H1 (cell line): ENCODE data around the gene SURF1. TPM values are rescaled to one million over a fixed set of nuclear protein-coding genes. Genes with fewer than 3 reads are reported as not detected.

Experiments
- CTCF ChIA-PET: fragments of 300-600 bp; sonication (Branson Sonifier 250); formaldehyde crosslinking; loops from one replicate; lab custom pipeline; 2021; ENCODE audit not compliant: partially characterized antibody; lab: Charles Lee
- POLR2A ChIA-PET: fragments of 300-600 bp; sonication (Branson Sonifier 250); formaldehyde crosslinking; loops from one replicate; lab custom pipeline; 2021; ENCODE audit warnings: inconsistent platforms; ENCODE audit not compliant: partially characterized antibody; lab: Charles Lee
- DNase-seq, 2 experiments: peaks; one replicate each; pipeline versions ENCODE4 v3.0.0 to v3.0.0-alpha.2; 2010 to 2022; ENCODE audit warnings: low spot score in 2 of 2, low read depth in 1 of 2, mixed read lengths in 1 of 2
- FAIRE-seq: peaks from 2 replicates; lab custom pipeline; 2011; peaks lifted over from hg19 to GRCh38; lab: Jason Lieb, UNC
- H2AFZ ChIP-seq: 2 replicates; pipeline ENCODE4 v1.8.1; 2012; ENCODE audit warnings: low read length, inconsistent platforms
- H2AK5ac ChIP-seq: 2 replicates; pipeline ENCODE4 v1.6.1; 2013; ENCODE audit warnings: low read depth, low read length
- H2BK120ac ChIP-seq: replicated peaks from 2 replicates; pipeline ENCODE3; 2013; ENCODE audit warnings: low read depth, low read length, inconsistent platforms
- H2BK12ac ChIP-seq: 2 replicates; pipeline ENCODE4 v1.6.1; 2013; ENCODE audit warnings: low read depth, low read length
- H2BK15ac ChIP-seq: 2 replicates; pipeline ENCODE4 v1.6.1; 2013; ENCODE audit warnings: low read length
- H2BK20ac ChIP-seq: 2 replicates; pipeline ENCODE4 v1.6.1; 2013; ENCODE audit warnings: low read length
- H2BK5ac ChIP-seq: 2 replicates; pipeline ENCODE4 v1.6.1; 2013; ENCODE audit warnings: low read depth, low read length
- H3K14ac ChIP-seq: 2 replicates; pipeline ENCODE4 v1.6.1; 2013; ENCODE audit warnings: inconsistent platforms; ENCODE audit not compliant: insufficient read length
- H3K18ac ChIP-seq: 2 replicates; pipeline ENCODE4 v1.6.1; 2013; ENCODE audit warnings: low read length; ENCODE audit errors: extremely low read depth
- H3K23ac ChIP-seq: 2 replicates; pipeline ENCODE4 v1.6.1; 2013; ENCODE audit warnings: inconsistent platforms; ENCODE audit not compliant: insufficient read length
- H3K23me2 ChIP-seq: 2 replicates; pipeline ENCODE4 v1.6.1; 2013; ENCODE audit warnings: low read depth, low read length
- H3K27ac ChIP-seq: 2 replicates; pipeline ENCODE4 v1.6.1; 2011; ENCODE audit warnings: low read depth, low read length, inconsistent platforms
- H3K27me3 ChIP-seq, 4 experiments: replicated peaks in 1 of 4; 1 replicate in 1 of 4; 2 replicates in 3 of 4; pipeline versions ENCODE4 v1.6.1 to v1.8.1; 2011 to 2013; ENCODE audit warnings: low read length in 3 of 4, mild to moderate bottlenecking in 3 of 4, inconsistent platforms in 2 of 4, mixed read lengths in 2 of 4, moderate library complexity in 1 of 4; ENCODE audit not compliant: control insufficient read depth in 3 of 4, insufficient read depth in 3 of 4; ENCODE audit errors: extremely low read depth in 1 of 4
- H3K36me3 ChIP-seq, 4 experiments: 2 replicates each; pipeline versions ENCODE4 v1.6.1 to v1.8.1; 2011 to 2013; ENCODE audit warnings: mild to moderate bottlenecking in 4 of 4, low read length in 3 of 4, moderate library complexity in 2 of 4, control low read depth in 1 of 4, inconsistent platforms in 1 of 4; ENCODE audit not compliant: insufficient read depth in 4 of 4, control insufficient read depth in 2 of 4
- H3K4ac ChIP-seq: replicated peaks from 2 replicates; pipeline ENCODE3; 2013; ENCODE audit warnings: low read length, low read depth, mixed read lengths, inconsistent platforms; ENCODE audit not compliant: insufficient read length
- H3K4me1 ChIP-seq, 4 experiments: replicated peaks in 1 of 4; 1 replicate in 1 of 4; 2 replicates in 3 of 4; pipeline versions ENCODE4 v1.6.1 to v1.8.1; 2011 to 2013; ENCODE audit warnings: low read length in 3 of 4, inconsistent platforms in 2 of 4, mixed read lengths in 1 of 4; ENCODE audit not compliant: insufficient read depth in 4 of 4, control insufficient read depth in 3 of 4
- H3K4me2 ChIP-seq, 2 experiments: 2 replicates each; pipeline versions ENCODE4 v1.6.1 to v1.8.1; 2011 to 2013; ENCODE audit warnings: low read depth in 2 of 2, low read length in 2 of 2, control low read depth in 1 of 2, inconsistent platforms in 1 of 2, mild to moderate bottlenecking in 1 of 2; ENCODE audit not compliant: insufficient read depth in 1 of 2
- H3K4me3 ChIP-seq, 4 experiments: fragments of 200-600, 300-600 bp in 1 of 4; sonication (generic), shearing (Covaris generic), sonication (Bioruptor Twin) in 1 of 4; 2 replicates each; pipeline versions ENCODE4 v1.5.1 to v1.8.1; 2011 to 2016; ENCODE audit warnings: low read length in 4 of 4, low read depth in 3 of 4, control low read depth in 2 of 4, inconsistent platforms in 2 of 4, mild to moderate bottlenecking in 2 of 4, mixed read lengths in 1 of 4, moderate library complexity in 1 of 4; ENCODE audit not compliant: insufficient read depth in 2 of 4; ENCODE audit errors: extremely low read depth in 1 of 4
- H3K56ac ChIP-seq: replicated peaks from 2 replicates; pipeline ENCODE3; 2013; ENCODE audit warnings: low read depth, mild to moderate bottlenecking, mixed read lengths, low read length, inconsistent platforms; ENCODE audit not compliant: insufficient read length
- H3K79me1 ChIP-seq: 2 replicates; pipeline ENCODE4 v1.6.1; 2013; ENCODE audit warnings: low read depth, low read length, control low read depth
- H3K79me2 ChIP-seq, 2 experiments: 2 replicates each; pipeline versions ENCODE4 v1.6.1 to v1.8.1; 2012 to 2013; ENCODE audit warnings: low read length in 2 of 2, mild to moderate bottlenecking in 2 of 2, inconsistent platforms in 1 of 2; ENCODE audit not compliant: insufficient read depth in 2 of 2, control insufficient read depth in 1 of 2
- H3K9ac ChIP-seq, 4 experiments: replicated peaks in 1 of 4; 1 replicate in 1 of 4; 2 replicates in 3 of 4; pipeline versions ENCODE4 v1.6.1 to v1.8.1; 2011 to 2013; ENCODE audit warnings: low read depth in 3 of 4, low read length in 3 of 4, control low read depth in 2 of 4, mild to moderate bottlenecking in 2 of 4, moderate library complexity in 2 of 4, inconsistent platforms in 1 of 4; ENCODE audit errors: extremely low read depth in 1 of 4
- H3K9me3 ChIP-seq, 2 experiments: 2 replicates each; pipeline versions ENCODE4 v1.6.1 to v1.8.1; 2012 to 2013; ENCODE audit warnings: mild to moderate bottlenecking in 2 of 2, moderate library complexity in 2 of 2, control low read depth in 1 of 2, inconsistent platforms in 1 of 2, low read depth in 1 of 2, low read length in 1 of 2, mixed read lengths in 1 of 2; ENCODE audit not compliant: insufficient read depth in 2 of 2
- H4K20me1 ChIP-seq, 2 experiments: replicated peaks in 1 of 2; 2 replicates each; pipeline versions ENCODE3 to v1.8.1; 2011 to 2013; ENCODE audit warnings: inconsistent platforms in 2 of 2, low read length in 2 of 2, mild to moderate bottlenecking in 1 of 2; ENCODE audit not compliant: insufficient read depth in 2 of 2, control insufficient read depth in 1 of 2
- H4K5ac ChIP-seq: 2 replicates; pipeline ENCODE4 v1.6.1; 2013; ENCODE audit warnings: low read length, low read depth, mixed read lengths, inconsistent platforms; ENCODE audit not compliant: insufficient read length
- H4K8ac ChIP-seq: 2 replicates; pipeline ENCODE4 v1.8.0; 2013; ENCODE audit warnings: mild to moderate bottlenecking, moderate library complexity, low read length, inconsistent platforms; ENCODE audit not compliant: insufficient read depth; ENCODE audit errors: extremely low read depth
- H4K91ac ChIP-seq: replicated peaks from 2 replicates; pipeline ENCODE3; 2013; ENCODE audit warnings: low read length, mixed read lengths, inconsistent platforms; ENCODE audit not compliant: insufficient read length
- CBX8 ChIP-seq: fragments of 300-800, 300-1000 bp; sonication (generic); IDR thresholded peaks from 2 replicates; pipeline ENCODE4 v1.7.1; 2016; ENCODE audit warnings: low read depth, low read length, borderline replicate concordance
- CHD1 ChIP-seq: IDR thresholded peaks from 2 replicates; pipeline ENCODE4 v1.6.1; 2012; ENCODE audit warnings: low read depth, low read length, improper control_type of control experiment
- CTBP2 ChIP-seq: IDR thresholded peaks from 2 replicates; pipeline ENCODE4 v1.7.0; 2011; ENCODE audit warnings: borderline replicate concordance, mild to moderate bottlenecking, moderate library complexity, mixed read lengths, low read length; ENCODE audit not compliant: insufficient read depth, insufficient read length
- EP300 ChIP-seq, 2 experiments: IDR thresholded peaks; 1 replicate in 1 of 2; 2 replicates in 1 of 2; pipeline ENCODE4 v1.6.1; 2011 to 2012; ENCODE audit warnings: low read depth in 2 of 2, low read length in 2 of 2, mild to moderate bottlenecking in 2 of 2, borderline replicate concordance in 1 of 2, inconsistent platforms in 1 of 2, moderate library complexity in 1 of 2
- GTF2F1 ChIP-seq: IDR thresholded peaks from 2 replicates; pipeline ENCODE4 v1.6.1; 2012; ENCODE audit warnings: low read depth, low read length, improper control_type of control experiment, borderline replicate concordance
- NANOG ChIP-seq: IDR thresholded peaks from 2 replicates; pipeline ENCODE4 v1.6.1; 2011; ENCODE audit warnings: low read length, low read depth, mild to moderate bottlenecking, inconsistent platforms; ENCODE audit not compliant: insufficient read depth, poor library complexity, severe bottlenecking
- RBBP5 ChIP-seq: IDR thresholded peaks from 2 replicates; pipeline ENCODE4 v1.7.1; 2012; ENCODE audit warnings: low read depth, mild to moderate bottlenecking, inconsistent platforms, low read length, moderate library complexity, borderline replicate concordance
- RFX5 ChIP-seq: IDR thresholded peaks from 2 replicates; pipeline ENCODE4 v1.6.1; 2011; ENCODE audit warnings: low read depth, low read length, improper control_type of control experiment, borderline replicate concordance
- SIN3A ChIP-seq, 2 experiments: IDR thresholded peaks in 1 of 2; conservative IDR thresholded peaks in 1 of 2; 2 replicates each; pipeline ENCODE4 v1.6.1; 2011 to 2012; ENCODE audit warnings: low read length in 2 of 2, improper control_type of control experiment in 1 of 2, low read depth in 1 of 2, mild to moderate bottlenecking in 1 of 2
- SIX5 ChIP-seq: IDR thresholded peaks from 2 replicates; pipeline ENCODE4 v1.6.1; 2011; ENCODE audit warnings: mild to moderate bottlenecking, low read depth, low read length
- TAF1 ChIP-seq: IDR thresholded peaks from 2 replicates; pipeline ENCODE4 v1.6.1; 2011; ENCODE audit warnings: mild to moderate bottlenecking, low read depth, low read length
- WGBS, 2 experiments: shearing (Covaris generic) in 1 of 2; methylation state at CpG; one replicate each; pipeline versions ENCODE4 v1.1.6 to v1.1.7; 2013 to 2015; ENCODE audit warnings: low lambda C conversion rate in 2 of 2, mixed read lengths in 2 of 2, inconsistent platforms in 1 of 2, low coverage in 1 of 2, missing lambda C conversion rate in 1 of 2; ENCODE audit not compliant: insufficient replicate concordance in 2 of 2, insufficient coverage in 1 of 2, insufficient read length in 1 of 2; ENCODE audit errors: extremely low coverage in 1 of 2, missing lambda C conversion rate in 1 of 2; 5-methylcytosine and 5-hydroxymethylcytosine counted together
- polyA plus RNA-seq, 7 experiments: library from polyadenylated mRNA; depleted of rRNA in 3 of 7; stranded (reverse) in 5 of 7; unstranded in 2 of 7; fragments of >200 nt in 5 of 7; fragments of 200-250 nt in 2 of 7; gene quantifications; 1 replicate in 5 of 7; 2 replicates in 1 of 7; 4 replicates in 1 of 7; pipeline versions ENCODE4 v1.2.1 to v1.2.3, GENCODE V29; 2011 to 2013; ENCODE audit warnings: missing spikeins in 2 of 7, mixed read lengths in 2 of 7
- total RNA-seq: library from RNA; stranded (reverse); fragmentation: NEBNext Ultra II Directional; extraction: Animal tissue kit (Norgen Biotek cat#: 25700); gene quantifications from 2 replicates; pipeline ENCODE4 v1.2.1, GENCODE V29; 2021
- TF ChIP-seq, protein P1 (sequence below): IDR thresholded peaks from 2 replicates; pipeline ENCODE4 v1.6.1; 2012; ENCODE audit warnings: inconsistent platforms

Gene SURF1
- total and polyA plus RNA-seq, 2 of the 8 experiments (the other 6 are each of a cell fraction or from before 2014, with no cell fraction given), result 43.1 to 44.7 TPM

DNA sequence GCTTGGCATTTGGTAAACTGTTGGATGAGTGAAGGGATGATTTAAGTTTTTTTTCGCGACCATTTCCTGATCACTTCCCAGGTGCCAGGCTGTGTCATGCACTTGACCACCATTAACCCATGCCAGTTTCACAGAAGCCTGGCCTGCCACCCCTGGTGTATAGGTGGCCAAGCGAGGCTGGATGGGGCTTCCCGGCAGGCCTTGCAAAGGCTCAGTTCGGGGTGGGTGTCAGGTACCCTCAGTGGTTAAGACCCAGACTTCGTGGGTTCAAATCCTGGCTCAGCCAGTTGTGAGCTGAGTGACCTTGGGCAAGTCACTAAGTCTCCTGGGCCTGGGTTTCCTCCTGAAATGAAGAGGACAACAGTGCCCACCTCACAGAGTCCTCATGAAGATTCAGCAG lies 10.7 kb downstream of the SURF1 start:
- Histone ChIP-seq H3K23ac (no peak overlapping the region), H2BK12ac (no peak overlapping the region), H3K4me1 (peaks cover 0 to 10% (median 7%) of the 10 kb centered on the region in 4 experiments; a peak in 6 of 7 replicates), H3K27me3 (no peaks in the 10 kb centered on the region), H2AFZ (no peak overlapping the region), H2BK120ac (no peak overlapping the region), H2AK5ac (no peak overlapping the region), H3K56ac (no peak overlapping the region), H4K5ac (no peak overlapping the region), H3K9me3 (no peaks in the 10 kb centered on the region), H3K9ac (no peak overlapping the region), H3K4me2 (no peak overlapping the region; a peak in 1 of 4 replicates), H3K36me3 (peaks cover 35 to 71% (median 60%) of the 10 kb centered on the region in 4 experiments), H3K14ac (no peak overlapping the region), H2BK20ac (no peak overlapping the region), H3K4me3 (no peak overlapping the region), H2BK5ac (no peak overlapping the region), H3K79me1 (peaks cover 17% of the 10 kb centered on the region), H3K79me2 (peaks cover 9 to 39% of the 10 kb centered on the region in 2 experiments), H3K18ac (no peak overlapping the region), H3K23me2 (peaks cover 9% of the 10 kb centered on the region; the same call in 1 of the 2 replicates), H3K27ac (no peak overlapping the region), H4K91ac (no peak overlapping the region), H2BK15ac (no peak overlapping the region), H3K4ac (no peak overlapping the region), H4K20me1 (peaks cover 14 to 34% of the 10 kb centered on the region in 2 experiments), H4K8ac (peak overlapping the region; percentile 45; the same call in 1 of the 2 replicates)
- CTCF ChIA-PET, result interaction anchor here (1.2 to 3.3 kb wide), 4 partner anchors 11 to 141 kb away, joined by 3 to 22 read pairs (median 4); partner anchors contain the start of genes SURF1 and SURF2
- WGBS, 2 experiments, result 91% methylated on average over 6 of the region's 6 CpGs; no CpG with 5 or more reads in 1 of the 2 experiments
- POLR2A ChIA-PET, result interaction anchor here (1.3 to 16.1 kb wide), 5 partner anchors 9 to 74 kb away, joined by 3 to 461 read pairs (median 120); partner anchors contain the start of genes MED22, RPL7A, STKLD1 and SURF1
- FAIRE-seq (no peak), DNase-seq (no peak)
- no peak for TF ChIP-seq EP300 (IDR thresholded peaks at IDR 0.05; ENCODE audit: borderline replicate concordance in 1 of 2, low read depth in 2 of 2, low read length in 2 of 2)
- no peak for TF ChIP-seq SIN3A (conservative IDR thresholded peaks at IDR 0.05 in 1 of 2, IDR thresholded peaks at IDR 0.05 in 1 of 2; ENCODE audit: low read depth in 1 of 2, low read length in 2 of 2)
- TF ChIP-seq RBBP5, result no peak
- no peak for TF ChIP-seq CTBP2
- no peak for TF ChIP-seq GTF2F1
- no peak for TF ChIP-seq CHD1
- TF ChIP-seq CBX8, result no peak
- TF ChIP-seq NANOG, result no peak
- TF ChIP-seq TAF1, result no peak
- TF ChIP-seq SIX5, result no peak
- TF ChIP-seq, protein P1, sequence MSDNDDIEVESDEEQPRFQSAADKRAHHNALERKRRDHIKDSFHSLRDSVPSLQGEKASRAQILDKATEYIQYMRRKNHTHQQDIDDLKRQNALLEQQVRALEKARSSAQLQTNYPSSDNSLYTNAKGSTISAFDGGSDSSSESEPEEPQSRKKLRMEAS, result no peak
- TF ChIP-seq RFX5, result no peak
